HEK293T (cell line): ENCODE measurements around the gene LRRC36.

ENCODE experiments used
- ELF4 ChIP-seq: fragments of 450-650 bp; IDR thresholded peaks from 2 replicates; pipeline ENCODE4 v1.6.1; 2017; ENCODE audit warnings: antibody characterized with exemption
- FOXM1 ChIP-seq: fragments of 450-650 bp; IDR thresholded peaks from 2 replicates; pipeline ENCODE4 v1.6.1; 2017; ENCODE audit warnings: mild to moderate bottlenecking, borderline replicate concordance
- HDGF ChIP-seq: fragments of 450-650 bp; IDR thresholded peaks from 2 replicates; pipeline ENCODE4 v1.6.1; 2017; ENCODE audit warnings: antibody characterized with exemption, borderline replicate concordance
- L3MBTL2 ChIP-seq: fragments of 450-650 bp; conservative IDR thresholded peaks from 2 replicates; pipeline ENCODE4 v1.6.1; 2016; ENCODE audit warnings: mild to moderate bottlenecking
- SP1 ChIP-seq: fragments of 450-650 bp; IDR thresholded peaks from 2 replicates; pipeline ENCODE4 v1.6.1; 2017

DNA sequence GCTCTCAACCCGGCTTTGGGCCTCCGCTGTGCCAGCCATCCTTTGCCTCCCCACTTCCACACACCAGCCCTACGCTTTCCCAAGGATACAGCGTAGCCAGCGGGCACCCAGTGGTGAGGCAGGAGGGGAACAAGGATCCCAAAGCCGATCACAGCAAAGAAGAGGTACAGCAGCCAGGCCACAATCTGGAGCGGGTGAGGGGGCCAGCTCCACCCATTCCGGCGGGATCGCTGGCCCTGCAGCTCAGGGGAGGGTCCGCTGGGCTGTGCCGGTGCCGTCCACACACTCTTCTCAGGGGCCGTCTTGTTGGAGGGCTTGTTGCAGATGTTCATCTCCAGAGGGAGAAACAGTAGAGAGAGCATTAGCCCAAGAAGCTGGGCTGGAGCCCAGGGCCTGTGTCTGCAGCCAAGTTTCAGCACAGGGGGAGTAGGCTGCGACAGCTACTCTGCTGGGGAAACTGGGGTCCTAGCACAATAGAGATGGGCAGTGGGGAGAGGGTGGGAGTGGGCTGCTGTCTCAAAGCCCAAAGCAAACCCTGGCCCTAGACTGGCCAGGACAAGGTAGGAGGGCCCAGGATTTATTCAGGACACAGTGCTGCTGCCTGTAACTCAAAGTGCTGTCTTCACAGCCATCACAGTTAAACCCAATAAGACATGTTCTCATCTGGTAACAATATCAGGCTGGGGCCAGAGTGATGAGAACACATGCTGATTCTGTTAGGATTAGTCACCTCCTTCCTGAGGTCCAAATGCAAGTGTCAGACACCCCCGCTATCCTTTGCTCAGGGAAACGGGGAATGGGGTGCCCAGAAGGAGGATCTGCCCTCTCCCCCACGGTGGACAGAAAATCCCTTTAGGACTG is 79.7 kb downstream of the LRRC36 start:
- TF ChIP-seq FOXM1: no peak
- no peak for TF ChIP-seq ELF4
- no peak for TF ChIP-seq L3MBTL2
- no peak for TF ChIP-seq SP1
- TF ChIP-seq HDGF: no peak
